K562 (cell line): Measurements from ENCODE around the gene HTR3C. TPM values are rescaled to one million over a fixed set of nuclear protein-coding genes. Genes with fewer than 3 reads are reported as not detected.

ENCODE experiments used
- CBFA2T2 ChIP-seq: fragments of 450-650 bp; conservative IDR thresholded peaks from 2 replicates; pipeline ENCODE4 v1.6.1; 2017; ENCODE audit warnings: mild to moderate bottlenecking
- EWSR1 ChIP-seq: fragments of 450-650 bp; IDR thresholded peaks from 2 replicates; pipeline ENCODE4 v1.6.1; 2018; ENCODE audit warnings: borderline replicate concordance, mild to moderate bottlenecking, low read depth, moderate library complexity; ENCODE audit not compliant: partially characterized antibody
- FOXK2 ChIP-seq, 2 experiments: fragments of 450-650 bp; IDR thresholded peaks in 1 of 2; conservative IDR thresholded peaks in 1 of 2; 2 replicates each; pipeline ENCODE4 v1.6.1; 2016; ENCODE audit warnings: low read depth in 2 of 2, mild to moderate bottlenecking in 1 of 2
- HDGF ChIP-seq: fragments of 450-650 bp; IDR thresholded peaks from 2 replicates; pipeline ENCODE4 v1.6.1; 2016
- HMG20B ChIP-seq: fragments of 250-450 bp; sonication (Bioruptor Pico); IDR thresholded peaks from 2 replicates; pipeline ENCODE4 v1.5.0; 2021; ENCODE audit warnings: mild to moderate bottlenecking
- KDM1A ChIP-seq, 2 experiments: fragments of 450-650 bp; IDR thresholded peaks; 2 replicates each; pipeline ENCODE4 v1.6.1; 2016; ENCODE audit warnings: mild to moderate bottlenecking in 2 of 2
- KLF10 ChIP-seq: fragments of 250-450 bp; sonication (Bioruptor Pico); IDR thresholded peaks from 2 replicates; pipeline ENCODE4 v1.6.1; 2021; ENCODE audit warnings: matching md5 sums
- KLF13 ChIP-seq: fragments of 450-650 bp; IDR thresholded peaks from 2 replicates; pipeline ENCODE4 v1.6.1; 2016; ENCODE audit warnings: missing genetic modification characterization, low read depth, mild to moderate bottlenecking, missing compliant biosample characterization, moderate library complexity, borderline replicate concordance
- NR2C2 ChIP-seq, 2 experiments: fragments of 200-800 bp in 1 of 2; sonication (Bioruptor generic) in 1 of 2; sonication (generic) in 1 of 2; formaldehyde crosslinking in 1 of 2; IDR thresholded peaks; 2 replicates each; pipeline versions ENCODE4 v1.6.1 to v1.8.0; 2016 to 2022; ENCODE audit warnings: mild to moderate bottlenecking in 1 of 2, missing compliant biosample characterization in 1 of 2, missing genetic modification characterization in 1 of 2, missing genetic modification reagents in 1 of 2
- POLR2G ChIP-seq: fragments of 200-400 bp; formaldehyde crosslinking; IDR thresholded peaks from 2 replicates; pipeline ENCODE4 v1.6.1; 2017; ENCODE audit warnings: low read depth, mild to moderate bottlenecking, antibody characterized with exemption, low read length, moderate library complexity
- ZNF146 ChIP-seq: IDR thresholded peaks from one replicate; pipeline ENCODE4 v1.6.1; 2018; ENCODE audit warnings: missing compliant biosample characterization; ENCODE audit not compliant: unreplicated experiment
- ZNF175 ChIP-seq: fragments of 200-800 bp; sonication (Bioruptor generic); IDR thresholded peaks from 2 replicates; pipeline ENCODE4 v1.6.1; 2016; ENCODE audit warnings: low read depth, mild to moderate bottlenecking, missing genetic modification characterization, missing compliant biosample characterization
- ZNF212 ChIP-seq: fragments of 450-650 bp; formaldehyde crosslinking; IDR thresholded peaks from 2 replicates; pipeline ENCODE4 v1.4.0; 2020; ENCODE audit warnings: mild to moderate bottlenecking
- ZNF589 ChIP-seq: fragments of 200-800 bp; sonication (Bioruptor generic); IDR thresholded peaks from 2 replicates; pipeline ENCODE4 v1.6.1; 2016; ENCODE audit warnings: low read depth, missing genetic modification characterization, missing compliant biosample characterization
- ZNF76 ChIP-seq: fragments of 250-450 bp; sonication (Bioruptor Pico); IDR thresholded peaks from 2 replicates; pipeline ENCODE4 v1.4.0; 2020; ENCODE audit warnings: mild to moderate bottlenecking, moderate library complexity, borderline replicate concordance
- polyA plus RNA-seq, 8 experiments: library from polyadenylated mRNA; depleted of rRNA in 4 of 8; stranded (reverse) in 5 of 8; unstranded in 3 of 8; fragments of >200 nt; fragmentation: Nextera tagmentation in 2 of 8; fragmentation: Illumina TruSeq in 1 of 8; extraction: Ambion mirVana in 2 of 8; extraction: Trizol in 1 of 8; gene quantifications; 2 replicates each; pipeline versions ENCODE4 v1.2.1 to v1.2.3, GENCODE V29; 2011 to 2014; ENCODE audit warnings: inconsistent platforms in 1 of 8, missing spikeins in 1 of 8
- total RNA-seq, 7 experiments: library from RNA; depleted of rRNA in 6 of 7; stranded (reverse); fragments of >200 nt in 6 of 7; fragmentation: Illumina TruSeq in 2 of 7; extraction: Trizol in 2 of 7; gene quantifications; 2 replicates each; pipeline versions ENCODE4 v1.2.1 to v1.2.3, GENCODE V29; 2011 to 2021; ENCODE audit warnings: low replicate concordance in 1 of 7
- TF ChIP-seq, protein P1 (sequence below): conservative IDR thresholded peaks from 2 replicates; pipeline ENCODE4 v1.6.1; 2011; ENCODE audit warnings: low read depth, mild to moderate bottlenecking, low read length; ENCODE audit not compliant: control insufficient read depth
- TF ChIP-seq, protein P2 (sequence below): fragments of 450-650 bp; IDR thresholded peaks from 2 replicates; pipeline ENCODE4 v1.6.1; 2017; ENCODE audit warnings: antibody characterized with exemption, mild to moderate bottlenecking
- TF ChIP-seq, protein P3 (sequence below): fragments of 250-450 bp; sonication (Bioruptor Pico); IDR thresholded peaks from 2 replicates; pipeline ENCODE4 v1.4.0; 2020; ENCODE audit warnings: borderline replicate concordance

The HTR3C gene
- total and polyA plus RNA-seq, 9 of the 15 experiments (the other 6 are each of a cell fraction or from before 2014, with no cell fraction given) = 0.04 to 0.06 TPM; not detected in 7

DNA sequence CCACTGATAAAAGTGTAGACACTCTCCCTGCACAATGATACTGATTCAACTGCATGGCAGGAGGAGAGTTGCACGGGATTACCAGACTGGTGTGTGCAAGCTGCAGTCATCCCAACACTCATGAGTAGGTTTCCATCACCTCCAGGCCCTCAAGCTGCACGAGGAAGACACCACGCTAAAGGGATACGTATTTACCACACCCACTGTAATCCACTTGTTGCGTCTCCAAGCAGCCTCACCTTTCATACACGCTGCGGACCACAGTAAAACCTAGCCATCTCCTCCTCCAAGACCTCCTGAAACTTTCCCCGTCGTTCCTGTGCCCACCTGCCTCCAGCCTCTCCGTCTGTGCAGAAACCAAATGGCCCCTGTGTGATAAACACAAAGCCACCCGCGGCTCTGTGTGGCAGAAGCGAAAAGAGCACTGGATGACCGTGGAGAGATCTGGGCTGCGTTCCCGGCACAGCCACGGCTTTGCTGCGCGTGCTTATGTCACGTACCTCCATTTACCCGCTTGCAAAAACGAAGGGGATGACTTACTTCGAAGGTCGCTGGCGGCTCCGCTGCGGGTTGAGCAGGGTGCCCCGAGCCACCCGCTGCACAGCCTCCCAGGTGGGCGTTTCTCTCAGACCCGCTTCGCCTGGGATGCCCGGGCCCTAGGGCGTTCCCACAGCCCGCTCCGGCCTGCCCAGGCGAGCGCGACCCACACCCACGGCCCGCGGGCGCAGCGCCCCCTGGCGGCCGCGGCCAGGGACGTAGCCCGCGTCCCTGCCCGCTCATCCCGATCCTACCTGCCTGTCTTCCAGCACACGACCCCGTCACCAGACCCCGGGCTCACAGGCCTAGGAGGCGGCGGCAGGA lies 35.8 kb upstream of the HTR3C start (continued):
- TF ChIP-seq, protein P1, sequence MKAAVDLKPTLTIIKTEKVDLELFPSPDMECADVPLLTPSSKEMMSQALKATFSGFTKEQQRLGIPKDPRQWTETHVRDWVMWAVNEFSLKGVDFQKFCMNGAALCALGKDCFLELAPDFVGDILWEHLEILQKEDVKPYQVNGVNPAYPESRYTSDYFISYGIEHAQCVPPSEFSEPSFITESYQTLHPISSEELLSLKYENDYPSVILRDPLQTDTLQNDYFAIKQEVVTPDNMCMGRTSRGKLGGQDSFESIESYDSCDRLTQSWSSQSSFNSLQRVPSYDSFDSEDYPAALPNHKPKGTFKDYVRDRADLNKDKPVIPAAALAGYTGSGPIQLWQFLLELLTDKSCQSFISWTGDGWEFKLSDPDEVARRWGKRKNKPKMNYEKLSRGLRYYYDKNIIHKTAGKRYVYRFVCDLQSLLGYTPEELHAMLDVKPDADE = no peak
- TF ChIP-seq ZNF589 (CRISPR knock-in tag) = peak; percentile 10; the same call in 1 of the 2 replicates
- TF ChIP-seq NR2C2 (CRISPR knock-in tag; IDR thresholded peaks at IDR 0.05) = no peak
- no peak for TF ChIP-seq NR2C2 (tag; IDR thresholded peaks at IDR 0.05)
- TF ChIP-seq, protein P2, sequence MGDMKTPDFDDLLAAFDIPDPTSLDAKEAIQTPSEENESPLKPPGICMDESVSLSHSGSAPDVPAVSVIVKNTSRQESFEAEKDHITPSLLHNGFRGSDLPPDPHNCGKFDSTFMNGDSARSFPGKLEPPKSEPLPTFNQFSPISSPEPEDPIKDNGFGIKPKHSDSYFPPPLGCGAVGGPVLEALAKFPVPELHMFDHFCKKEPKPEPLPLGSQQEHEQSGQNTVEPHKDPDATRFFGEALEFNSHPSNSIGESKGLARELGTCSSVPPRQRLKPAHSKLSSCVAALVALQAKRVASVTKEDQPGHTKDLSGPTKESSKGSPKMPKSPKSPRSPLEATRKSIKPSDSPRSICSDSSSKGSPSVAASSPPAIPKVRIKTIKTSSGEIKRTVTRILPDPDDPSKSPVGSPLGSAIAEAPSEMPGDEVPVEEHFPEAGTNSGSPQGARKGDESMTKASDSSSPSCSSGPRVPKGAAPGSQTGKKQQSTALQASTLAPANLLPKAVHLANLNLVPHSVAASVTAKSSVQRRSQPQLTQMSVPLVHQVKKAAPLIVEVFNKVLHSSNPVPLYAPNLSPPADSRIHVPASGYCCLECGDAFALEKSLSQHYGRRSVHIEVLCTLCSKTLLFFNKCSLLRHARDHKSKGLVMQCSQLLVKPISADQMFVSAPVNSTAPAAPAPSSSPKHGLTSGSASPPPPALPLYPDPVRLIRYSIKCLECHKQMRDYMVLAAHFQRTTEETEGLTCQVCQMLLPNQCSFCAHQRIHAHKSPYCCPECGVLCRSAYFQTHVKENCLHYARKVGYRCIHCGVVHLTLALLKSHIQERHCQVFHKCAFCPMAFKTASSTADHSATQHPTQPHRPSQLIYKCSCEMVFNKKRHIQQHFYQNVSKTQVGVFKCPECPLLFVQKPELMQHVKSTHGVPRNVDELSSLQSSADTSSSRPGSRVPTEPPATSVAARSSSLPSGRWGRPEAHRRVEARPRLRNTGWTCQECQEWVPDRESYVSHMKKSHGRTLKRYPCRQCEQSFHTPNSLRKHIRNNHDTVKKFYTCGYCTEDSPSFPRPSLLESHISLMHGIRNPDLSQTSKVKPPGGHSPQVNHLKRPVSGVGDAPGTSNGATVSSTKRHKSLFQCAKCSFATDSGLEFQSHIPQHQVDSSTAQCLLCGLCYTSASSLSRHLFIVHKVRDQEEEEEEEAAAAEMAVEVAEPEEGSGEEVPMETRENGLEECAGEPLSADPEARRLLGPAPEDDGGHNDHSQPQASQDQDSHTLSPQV = peak; percentile 58
- no peak for TF ChIP-seq CBFA2T2
- TF ChIP-seq HDGF = no peak; the same call in 1 of the 2 replicates
- TF ChIP-seq KLF13 (tag) = no peak
- no peak for TF ChIP-seq KDM1A (IDR thresholded peaks at IDR 0.05)
- TF ChIP-seq ZNF175 (CRISPR knock-in tag) = no peak
- TF ChIP-seq, protein P3, sequence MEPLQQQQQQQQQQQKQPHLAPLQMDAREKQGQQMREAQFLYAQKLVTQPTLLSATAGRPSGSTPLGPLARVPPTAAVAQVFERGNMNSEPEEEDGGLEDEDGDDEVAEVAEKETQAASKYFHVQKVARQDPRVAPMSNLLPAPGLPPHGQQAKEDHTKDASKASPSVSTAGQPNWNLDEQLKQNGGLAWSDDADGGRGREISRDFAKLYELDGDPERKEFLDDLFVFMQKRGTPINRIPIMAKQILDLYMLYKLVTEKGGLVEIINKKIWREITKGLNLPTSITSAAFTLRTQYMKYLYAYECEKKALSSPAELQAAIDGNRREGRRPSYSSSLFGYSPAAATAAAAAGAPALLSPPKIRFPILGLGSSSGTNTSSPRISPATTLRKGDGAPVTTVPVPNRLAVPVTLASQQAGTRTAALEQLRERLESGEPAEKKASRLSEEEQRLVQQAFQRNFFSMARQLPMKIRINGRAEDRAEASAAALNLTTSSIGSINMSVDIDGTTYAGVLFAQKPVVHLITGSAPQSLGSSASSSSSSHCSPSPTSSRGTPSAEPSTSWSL = no peak
- TF ChIP-seq EWSR1 = no peak
- no peak for TF ChIP-seq ZNF146
- no peak for TF ChIP-seq KLF10 (CRISPR knock-in tag)
- no peak for TF ChIP-seq HMG20B (CRISPR knock-in tag)
- TF ChIP-seq ZNF76 (CRISPR knock-in tag) = no peak
- no peak for TF ChIP-seq ZNF212 (CRISPR knock-in tag)
- TF ChIP-seq POLR2G = no peak
- TF ChIP-seq FOXK2 (conservative IDR thresholded peaks at IDR 0.05 in 1 of 2, IDR thresholded peaks at IDR 0.05 in 1 of 2; ENCODE audit: low read depth in 2 of 2) = peak; percentile 18 to 42; a peak in 1 of 4 replicates
